Pancreas (tissue), 10 donors: ENCODE results near the gene LAMB1. TPM values are rescaled to one million over a fixed set of nuclear protein-coding genes. Genes with fewer than 3 reads are reported as not detected.
"Not testable (repeated sequence)": the region's sequence is repeated elsewhere in the genome, so short reads cannot be mapped to it uniquely, and the experiment has no call there.

Source experiments
- ATAC-seq, 4 donors: fragments of 200-7000 bp; cut with Tn5 transposase; one replicate each; pipeline versions ENCODE4 v1.8.0 to v1.9.1; 2020; ENCODE audit warnings: mild to moderate bottlenecking in 4 of 4, moderate library complexity in 4 of 4
- DNase-seq, 6 donors: peaks; one replicate each; pipeline ENCODE4 v3.0.0-alpha.2; 2020
- FAIRE-seq: peaks from 2 replicates; lab custom pipeline; 2012; peaks lifted over from hg19 to GRCh38; lab: Jason Lieb, UNC
- H3K27ac ChIP-seq, 4 donors: fragments of 200-600 bp; sonication (generic); 1 replicate in 3 of 4; 2 replicates in 1 of 4; pipeline versions ENCODE4 v1.5.0 to v1.8.0; 2020
- H3K27me3 ChIP-seq, 4 donors: fragments of 200-600 bp; one replicate each; pipeline ENCODE4 v1.8.0; 2021
- H3K36me3 ChIP-seq, 3 donors: fragments of 200-600 bp; sonication (generic) in 1 of 3; one replicate each; pipeline versions ENCODE4 v1.5.0 to v1.8.0; 2020 to 2021
- H3K4me1 ChIP-seq, 3 donors: fragments of 200-600 bp; one replicate each; pipeline ENCODE4 v1.8.0; 2021
- H3K4me3 ChIP-seq, 4 donors: fragments of 200-600 bp; sonication (generic) in 2 of 4; one replicate each; pipeline versions ENCODE4 v1.5.0 to v1.8.0; 2020 to 2021
- H3K9me3 ChIP-seq, 4 donors: fragments of 200-600 bp; one replicate each; pipeline ENCODE4 v1.8.0; 2021
- CTCF ChIP-seq, 4 donors: fragments of 200-600 bp; sonication (generic) in 3 of 4; IDR thresholded peaks; one replicate each; pipeline versions ENCODE4 v1.5.0 to v1.8.0; 2021; ENCODE audit warnings: antibody characterized with exemption in 4 of 4
- WGBS, 2 donors: extraction: QIAGEN DNeasy Blood & Tissue Kit; methylation state at CpG; one replicate each; pipeline ENCODE4 v1.1.7; 2013; 5-methylcytosine and 5-hydroxymethylcytosine counted together
- intact Hi-C, 3 donors: fragments of 100-400 bp; cut with DNase I; formaldehyde crosslinking; loops; one replicate each; pipeline versions ENCODE4 v1.11.1 to v1.14.2; 2022
- polyA plus RNA-seq, 2 donors: library from polyadenylated mRNA; stranded (reverse); fragments of 200-250 nt; gene quantifications; one replicate each; pipeline ENCODE4 v1.2.3, GENCODE V29; 2013
- total RNA-seq, 6 donors: library from RNA; stranded (reverse); fragmentation: NEBNext Ultra II Directional in 4 of 6; extraction: Animal tissue kit (Norgen Biotek cat#: 25700) in 4 of 6; gene quantifications; one replicate each; pipeline versions ENCODE4 v1.2.1 to v1.2.4, GENCODE V29; 2021 to 2023
- donor health status: healthy with polysubstance abuse.
- donor health status: DM: no; HTN: no; CAD: no; lungs with moderate emphysema.
- donor health status: DM: no; HTN: no; CAD: no.
- donor health status: control.
- donor health status: control.
- donor health status: Bipolar disorder and iron deficiency.
- donor health status: DM: yes; HTN: yes; CAD: no.
- donor health status: DM: no; HTN: no; CAD: no.
- donor health status: DM: no; HTN: no; CAD: no.
- donor health status: DM: yes; HTN: yes; CAD: no.

Gene LAMB1
- total and polyA plus RNA-seq, 8 donors: 25.5 to 169 (median 106) TPM

- ATAC-seq (no peak), FAIRE-seq (no peak), DNase-seq (no peak)
- Histone ChIP-seq H3K9me3 (no peaks in the 10 kb centered on the region), H3K4me3 (no peak overlapping the region), H3K4me1 (peaks cover 0 to 19% (median 16%) of the 10 kb centered on the region in 3 donors), H3K27me3 (no peaks in the 10 kb centered on the region), H3K27ac (no peak overlapping the region), H3K36me3 (no peaks in the 10 kb centered on the region)
- WGBS, 2 donors: 66 to 77% methylated on average over 3 of the region's 3 CpGs
- intact Hi-C loops: no loop called here
- no peak for TF ChIP-seq CTCF (IDR thresholded peaks at IDR 0.05)
These were observed 113.0 kb downstream of the LAMB1 start for GRCh38 chr7:107889992-107890391.

- H3K36me3 ChIP-seq, H3K27ac ChIP-seq, H3K27me3 ChIP-seq, H3K4me3 ChIP-seq, ATAC-seq, FAIRE-seq, H3K4me1 ChIP-seq, intact Hi-C loops, H3K9me3 ChIP-seq: not testable (repeated sequence)
- 90 to 96% methylated on average over 22 of the region's 22 CpGs for WGBS, 2 donors
- peak in 1 of 6 donors; percentile 59 for DNase-seq
These were observed 115.1 kb downstream of the LAMB1 start for GRCh38 chr7:107887827-107888226.

- Histone ChIP-seq H3K36me3 (no peaks in the 10 kb centered on the region), H3K27ac (no peak overlapping the region), H3K4me1 (no peaks in the 10 kb centered on the region), H3K4me3 (no peak overlapping the region), H3K27me3 (no peaks in the 10 kb centered on the region), H3K9me3 (no peaks in the 10 kb centered on the region)
- TF ChIP-seq CTCF (IDR thresholded peaks at IDR 0.05): no peak
- 69 to 74% methylated on average over 6 of the region's 6 CpGs for WGBS, 2 donors
- FAIRE-seq (no peak), ATAC-seq (no peak), DNase-seq (no peak)
- intact Hi-C loops: no loop called here
These were observed 118.7 kb downstream of the LAMB1 start for GRCh38 chr7:107884066-107884818.

- intact Hi-C loops: no loop called here
- no peak for TF ChIP-seq CTCF (IDR thresholded peaks at IDR 0.05)
- H3K36me3 ChIP-seq: no peaks in the 10 kb centered on the region
- DNase-seq: no peak
- no peak for FAIRE-seq
- no peak overlapping the region for H3K4me3 ChIP-seq
- no peak for ATAC-seq
- 53 to 70% methylated on average over 2 of the region's 2 CpGs for WGBS, 2 donors
- H3K4me1 ChIP-seq: no peaks in the 10 kb centered on the region
- H3K27me3 ChIP-seq: no peaks in the 10 kb centered on the region
- H3K27ac ChIP-seq: no peak overlapping the region
- H3K9me3 ChIP-seq: no peaks in the 10 kb centered on the region
These were observed 120.2 kb downstream of the LAMB1 start for GRCh38 chr7:107882766-107883165.

GRCh38 chr7:107879400-107880035 lies 123.4 kb downstream of the LAMB1 start:
- intact Hi-C loops: loop anchor here in 1 of 3 donors (10.0 kb wide), 1 partner anchor 415 kb away; no protein-coding TSS in a partner anchor
- ATAC-seq: peak; percentile 79 to 92 (median 91)
- WGBS, 2 donors: 0 to 1% methylated on average over 3 of the region's 3 CpGs
- peak; percentile 92 for FAIRE-seq
- TF ChIP-seq CTCF (IDR thresholded peaks at IDR 0.05): peak; percentile 43 to 74 (median 64)
- H3K4me1 ChIP-seq: no peaks in the 10 kb centered on the region
- peak in 1 of 6 donors; percentile 54 for DNase-seq
- H3K27me3 ChIP-seq: no peaks in the 10 kb centered on the region
- no peak overlapping the region for H3K27ac ChIP-seq
- no peaks in the 10 kb centered on the region for H3K36me3 ChIP-seq
- no peaks in the 10 kb centered on the region for H3K9me3 ChIP-seq
- no peak overlapping the region for H3K4me3 ChIP-seq
